Activated T-helper 1 cell treated with Interleukin-2 at 50 U/mL for 16 hours (primary cell): Measurements from ENCODE around the gene SRXN1.

ENCODE experiments used
- DNase-seq: peaks from one replicate; pipeline ENCODE4 v3.0.0-alpha.2; 2020; ENCODE audit warnings: low read depth

The SRXN1 gene

DNA sequence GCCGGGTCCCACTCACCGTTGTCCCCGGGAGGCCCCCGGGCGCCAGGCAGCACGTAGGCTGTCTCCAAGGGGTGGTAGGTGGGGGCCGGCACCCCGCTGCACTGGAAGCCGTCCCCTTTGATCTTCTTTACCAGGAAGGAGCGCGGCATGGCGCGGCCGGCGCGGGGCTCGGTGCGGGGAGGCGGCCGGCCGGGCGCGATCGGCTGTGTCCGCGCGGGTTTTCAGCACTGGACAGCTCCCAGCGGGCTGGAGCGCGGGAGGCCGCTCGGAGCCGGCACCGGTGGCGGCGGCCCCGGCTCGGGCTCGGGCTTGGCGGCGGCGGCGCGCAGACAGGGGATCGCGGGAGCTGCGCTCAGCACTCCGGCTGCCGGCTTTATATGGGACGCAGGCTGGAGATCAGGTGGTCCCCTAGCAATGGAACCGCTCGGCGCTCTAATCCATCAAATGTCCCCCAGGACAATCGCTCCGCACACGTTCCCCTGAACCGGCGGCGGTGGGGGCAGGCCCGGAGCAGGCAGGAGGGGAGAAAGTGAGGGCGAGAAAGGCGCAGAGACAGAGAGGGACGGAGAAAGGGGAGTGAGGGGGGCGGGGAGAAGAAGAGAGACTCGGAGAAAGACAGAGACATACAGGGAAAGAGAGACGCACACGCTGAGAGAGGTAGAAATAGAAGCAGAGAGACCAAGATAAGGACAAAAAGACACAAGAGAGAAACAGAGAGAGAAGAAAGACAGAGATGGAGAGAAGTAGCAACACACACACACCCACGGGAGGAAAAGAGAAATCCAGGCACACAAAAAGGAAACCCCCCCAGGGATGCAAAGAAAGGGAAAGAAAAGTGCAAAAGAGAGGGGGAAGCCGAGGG is 22.7 kb upstream of the SRXN1 start, which contains the start of gene SCRT2:
SCRT2 (minus strand) TSS at position 350 of the 862 bp plus-strand sequence; CDS start at position 149, 201 bp downstream.
- peak; percentile 52 for DNase-seq

DNA sequence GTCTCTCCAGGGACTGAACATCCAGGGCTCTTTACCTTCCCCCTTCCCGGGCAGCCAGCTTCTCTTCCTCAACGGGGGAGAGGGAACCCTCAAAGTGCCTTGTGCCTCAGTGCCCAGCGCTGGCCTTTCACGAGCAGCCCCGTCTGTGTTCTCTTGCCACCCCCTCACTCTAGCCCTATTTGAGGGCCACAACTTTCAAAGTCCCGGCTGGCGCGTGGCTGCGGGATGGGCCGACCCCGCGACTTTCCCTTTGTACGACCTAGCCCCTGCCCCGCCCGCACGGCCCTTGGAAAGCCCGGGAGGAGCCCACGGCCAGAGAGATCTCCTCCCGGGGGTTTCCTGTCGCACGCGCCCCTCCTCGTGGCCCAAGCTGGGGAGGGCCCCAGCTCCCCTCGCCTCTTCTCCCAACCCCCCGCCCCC is 22.0 kb upstream of the SRXN1 start:
- DNase-seq, result no peak

DNA sequence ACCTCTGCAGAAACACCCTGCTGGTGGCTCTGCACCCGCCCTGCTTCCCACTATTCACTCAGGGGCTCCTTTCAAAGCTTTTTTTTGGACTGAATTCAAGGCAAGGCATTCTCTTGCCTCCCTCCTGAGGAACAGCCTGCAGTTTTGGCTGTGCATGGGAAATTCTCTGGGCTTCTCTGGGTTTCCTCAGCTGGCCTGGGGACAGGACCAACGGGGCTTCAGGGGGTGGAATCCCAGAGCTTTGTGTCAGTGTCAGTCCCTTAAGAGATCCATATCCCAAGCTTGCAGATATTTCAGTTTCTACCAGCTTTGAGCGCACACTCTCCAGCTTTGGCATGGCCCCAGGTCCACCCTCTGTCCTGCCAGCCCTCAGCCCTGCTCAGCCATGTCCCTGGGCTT is 20.6 kb upstream of the SRXN1 start:
- DNase-seq, result no peak

DNA sequence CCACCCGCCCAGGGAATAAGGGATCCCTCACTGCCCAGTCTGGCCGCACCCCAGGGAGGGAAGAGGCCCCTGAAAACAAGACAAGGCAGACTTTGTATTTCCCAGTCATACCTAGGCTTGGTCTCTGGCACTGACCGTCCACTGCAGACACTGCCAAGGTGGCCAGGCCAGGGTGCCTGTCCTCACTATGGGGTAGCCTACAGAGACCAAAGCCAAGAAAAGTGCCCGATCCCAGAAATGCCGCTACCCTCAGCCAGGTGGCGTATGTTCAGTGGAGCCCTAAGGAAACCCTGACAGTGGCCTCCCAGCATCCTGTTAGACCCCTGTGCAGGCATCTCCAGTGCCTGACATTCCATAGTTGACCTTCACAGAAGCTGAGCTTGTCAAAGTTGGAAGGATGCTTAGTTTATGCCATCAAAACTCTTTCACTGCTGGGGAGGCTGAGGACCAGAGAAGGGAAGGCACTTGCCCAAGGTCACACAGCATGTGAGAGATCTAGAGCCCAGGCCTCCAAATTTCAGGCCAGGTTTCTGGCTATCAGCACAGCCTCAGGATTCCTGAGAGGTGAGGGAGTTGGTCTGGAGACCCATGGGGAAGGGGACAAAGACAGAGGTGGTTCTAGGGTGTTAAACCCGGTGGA is 20.1 kb upstream of the SRXN1 start:
- no peak for DNase-seq

DNA sequence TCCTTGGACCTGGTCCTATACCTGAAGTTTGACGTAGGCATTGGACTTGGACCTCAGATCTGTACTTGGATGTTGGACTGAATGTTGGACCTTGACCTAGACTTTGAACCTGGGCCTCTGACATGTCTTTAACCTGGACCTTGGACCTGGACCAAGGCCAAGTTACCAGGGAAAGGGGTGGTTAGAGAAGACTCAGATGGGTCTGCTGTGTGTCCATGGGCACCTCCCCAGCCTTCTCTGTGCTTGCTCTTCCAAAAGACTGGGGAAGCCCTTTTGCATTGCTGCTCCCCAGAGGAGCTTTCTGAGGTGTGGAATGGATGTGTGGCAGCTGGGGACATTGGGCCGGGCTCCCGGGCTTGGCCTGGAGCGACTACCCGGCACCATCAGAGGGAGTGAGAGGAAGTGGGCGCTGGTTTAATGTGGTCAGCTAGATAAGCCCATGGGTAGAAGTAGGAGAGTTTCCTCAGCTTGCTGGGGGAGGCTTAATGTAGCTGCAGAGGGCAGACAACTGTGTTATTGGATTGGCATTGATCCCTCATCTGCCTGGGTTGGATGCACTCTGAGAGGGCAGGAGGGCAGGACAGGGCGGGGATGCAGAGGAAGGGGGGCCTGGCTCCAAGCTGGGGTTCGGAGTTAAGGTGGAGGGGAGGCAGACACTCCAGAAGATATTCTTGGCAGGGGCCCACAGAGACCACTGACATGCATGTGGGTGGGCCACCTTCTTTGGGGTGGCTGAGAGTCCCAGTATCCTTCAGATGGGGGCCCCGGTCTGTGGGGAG is 18.4 kb upstream of the SRXN1 start:
- no peak for DNase-seq

DNA sequence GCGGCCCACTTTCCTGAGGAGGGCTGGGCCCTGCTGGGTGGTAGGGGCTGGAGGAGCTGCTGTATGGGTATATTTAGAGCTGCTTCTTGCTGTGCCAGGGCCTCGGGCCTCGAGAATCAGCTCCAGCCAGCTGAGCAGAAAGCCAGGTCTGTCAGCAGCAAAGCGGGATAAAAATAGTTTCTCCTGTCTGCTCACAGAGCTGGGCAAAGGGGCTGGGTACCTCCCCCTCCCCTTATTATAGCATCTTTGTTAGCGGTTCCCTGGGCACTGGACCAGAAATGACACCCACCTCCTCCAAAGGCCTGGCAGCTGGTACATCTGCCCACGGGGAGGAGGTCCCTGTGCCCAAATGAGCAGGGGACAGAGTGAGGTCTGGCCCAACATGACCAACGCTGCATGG is 16.6 kb upstream of the SRXN1 start:
- no peak for DNase-seq

DNA sequence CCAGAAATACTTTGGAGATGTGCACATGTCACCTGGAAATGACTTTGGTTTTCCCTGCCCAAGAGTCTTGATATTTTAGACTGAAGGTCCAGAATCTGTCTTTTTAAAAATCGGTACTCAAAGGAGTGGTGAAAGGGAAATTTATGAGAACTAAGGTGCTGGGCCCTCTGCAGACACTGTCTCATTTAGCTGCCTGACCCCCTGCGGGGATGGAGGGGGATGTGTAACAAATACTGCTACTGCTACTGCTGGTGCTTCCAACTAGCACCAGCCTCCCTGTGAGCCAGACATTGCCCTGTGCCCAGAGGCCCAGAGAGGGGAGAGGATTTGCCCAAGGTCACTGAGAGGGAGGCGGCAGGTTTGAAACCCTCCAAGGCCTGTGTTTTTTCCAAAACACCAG is 15.6 kb upstream of the SRXN1 start:
- no peak for DNase-seq

DNA sequence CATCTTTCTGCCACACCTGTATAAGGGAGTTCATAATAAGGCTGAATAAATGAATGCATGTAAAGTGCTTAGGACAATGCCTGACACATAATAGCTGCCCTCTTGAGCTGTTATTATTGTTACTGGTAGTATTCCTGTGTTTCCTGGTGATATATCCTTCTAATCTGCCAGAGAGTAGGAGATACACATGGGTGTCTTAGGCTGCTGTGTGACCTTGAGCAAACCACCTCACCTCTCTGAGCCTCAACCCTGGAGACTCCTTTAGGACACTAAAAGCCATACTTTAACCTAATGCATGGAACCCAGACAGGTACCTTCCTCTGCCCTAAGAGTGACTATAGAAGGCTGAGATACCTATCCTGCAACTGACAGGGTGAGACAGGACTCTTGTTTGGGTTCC is 15.1 kb upstream of the SRXN1 start:
- DNase-seq, result no peak

DNA sequence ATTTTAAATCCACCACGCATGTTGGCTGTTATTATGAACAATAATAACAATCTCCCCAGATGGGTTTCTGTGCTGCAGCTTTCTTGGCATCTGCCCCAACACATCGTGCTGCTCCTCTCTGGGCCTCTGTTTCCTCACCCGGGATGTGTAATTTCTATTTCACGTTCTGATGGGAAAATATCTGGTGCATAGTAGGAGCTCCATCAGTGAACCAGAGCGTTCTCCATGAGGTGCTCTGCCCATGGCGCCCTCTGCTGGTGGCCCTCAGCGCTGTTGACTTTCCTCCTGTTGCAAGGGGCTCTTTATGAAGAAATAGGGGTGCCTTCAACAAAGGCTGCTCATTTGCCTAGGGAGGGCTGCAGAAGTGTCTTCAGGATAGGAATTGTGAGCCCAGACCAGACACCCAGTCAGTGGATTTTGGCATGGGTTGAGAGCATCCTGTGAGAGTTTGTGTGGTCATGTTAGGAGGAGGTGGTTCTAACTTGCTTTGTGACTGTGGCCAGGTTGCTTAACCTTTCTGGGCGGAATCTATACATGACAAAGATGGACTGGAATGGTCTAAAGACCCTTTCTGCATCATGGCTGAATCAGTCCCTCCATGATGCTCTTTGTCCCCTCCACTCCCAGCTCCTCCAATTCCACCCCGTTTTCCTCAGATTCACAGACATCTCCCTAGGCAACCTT is 14.5 kb upstream of the SRXN1 start:
- DNase-seq, result peak; percentile 37

DNA sequence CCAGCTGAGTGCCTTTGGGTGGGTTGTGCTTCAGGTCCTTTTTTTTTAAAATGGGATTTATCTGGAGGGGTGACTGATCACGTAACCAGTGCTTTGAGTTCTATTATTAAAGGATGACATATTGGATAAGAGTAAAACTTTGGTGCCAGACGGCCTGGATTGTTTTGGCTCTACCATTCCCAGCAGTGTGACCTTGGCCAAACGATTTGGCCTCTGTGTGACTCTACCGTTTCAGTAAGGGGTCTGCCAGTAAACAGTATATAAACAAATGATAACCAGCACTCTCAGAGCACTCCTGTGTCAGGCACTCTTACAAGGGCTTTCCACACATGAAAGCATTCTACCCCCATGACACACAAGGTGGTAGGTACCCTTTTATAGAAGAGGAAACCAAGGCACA is 13.9 kb upstream of the SRXN1 start:
- DNase-seq, result no peak

DNA sequence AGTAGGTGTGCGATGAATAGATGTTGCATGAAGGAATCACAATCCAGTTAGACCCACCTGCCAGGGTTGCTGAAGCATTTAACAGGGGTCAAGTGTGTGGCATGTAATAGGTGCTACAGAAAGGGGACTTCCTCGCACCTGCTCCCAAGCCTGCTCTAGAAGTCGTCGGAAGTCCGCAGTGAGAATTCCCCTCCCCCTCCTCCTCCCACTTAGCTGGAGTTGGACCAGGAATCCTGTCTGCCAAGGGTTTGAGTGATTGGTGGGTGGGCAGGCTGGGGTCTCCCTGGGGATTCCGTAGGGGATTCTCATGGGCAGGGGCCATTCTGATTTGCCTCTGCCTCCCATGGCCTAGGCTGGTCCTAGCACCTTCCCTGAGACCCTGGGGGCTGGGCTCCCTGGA is 12.3 kb upstream of the SRXN1 start:
- no peak for DNase-seq

DNA sequence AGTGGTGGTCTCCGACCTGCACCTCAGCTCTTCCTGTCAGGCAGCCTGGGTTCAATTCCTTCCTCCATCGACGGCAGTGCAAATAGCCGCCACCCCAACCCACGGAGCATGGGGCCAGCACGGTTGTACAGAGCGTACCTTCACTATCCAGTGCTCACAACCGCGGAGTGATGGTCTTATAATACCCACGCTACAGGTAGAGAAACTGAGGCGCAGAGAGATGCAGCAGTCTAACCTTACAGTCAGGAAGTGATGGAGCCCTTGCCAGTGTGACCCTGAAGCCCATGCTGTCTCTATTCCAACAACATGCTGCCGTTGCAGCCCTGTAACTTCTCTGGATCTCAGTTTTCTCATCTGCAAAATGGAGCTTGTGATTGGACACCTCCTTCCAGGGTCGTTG is 11.6 kb upstream of the SRXN1 start:
- no peak for DNase-seq

DNA sequence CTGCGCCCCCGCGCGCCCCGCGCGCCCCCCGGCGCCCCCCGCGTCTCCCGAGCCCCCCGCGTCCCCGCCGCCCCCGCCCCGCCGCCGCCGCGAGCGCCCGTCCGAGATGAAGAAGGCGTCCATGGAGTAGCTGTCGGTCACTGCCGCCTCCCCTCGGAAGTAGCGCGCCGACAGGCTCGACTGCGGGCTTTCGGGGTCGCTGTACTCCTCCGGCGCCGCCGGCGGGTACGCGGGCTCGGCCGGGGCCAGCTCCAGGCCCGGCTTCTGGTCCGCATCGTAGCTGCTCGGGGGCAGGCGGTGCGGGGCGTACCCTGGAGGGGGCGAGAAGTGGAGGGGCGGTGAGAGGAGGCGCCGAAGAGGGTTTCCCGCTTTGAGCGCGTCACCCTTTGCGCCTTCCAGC is 11.2 kb upstream of the SRXN1 start:
- no peak for DNase-seq

DNA sequence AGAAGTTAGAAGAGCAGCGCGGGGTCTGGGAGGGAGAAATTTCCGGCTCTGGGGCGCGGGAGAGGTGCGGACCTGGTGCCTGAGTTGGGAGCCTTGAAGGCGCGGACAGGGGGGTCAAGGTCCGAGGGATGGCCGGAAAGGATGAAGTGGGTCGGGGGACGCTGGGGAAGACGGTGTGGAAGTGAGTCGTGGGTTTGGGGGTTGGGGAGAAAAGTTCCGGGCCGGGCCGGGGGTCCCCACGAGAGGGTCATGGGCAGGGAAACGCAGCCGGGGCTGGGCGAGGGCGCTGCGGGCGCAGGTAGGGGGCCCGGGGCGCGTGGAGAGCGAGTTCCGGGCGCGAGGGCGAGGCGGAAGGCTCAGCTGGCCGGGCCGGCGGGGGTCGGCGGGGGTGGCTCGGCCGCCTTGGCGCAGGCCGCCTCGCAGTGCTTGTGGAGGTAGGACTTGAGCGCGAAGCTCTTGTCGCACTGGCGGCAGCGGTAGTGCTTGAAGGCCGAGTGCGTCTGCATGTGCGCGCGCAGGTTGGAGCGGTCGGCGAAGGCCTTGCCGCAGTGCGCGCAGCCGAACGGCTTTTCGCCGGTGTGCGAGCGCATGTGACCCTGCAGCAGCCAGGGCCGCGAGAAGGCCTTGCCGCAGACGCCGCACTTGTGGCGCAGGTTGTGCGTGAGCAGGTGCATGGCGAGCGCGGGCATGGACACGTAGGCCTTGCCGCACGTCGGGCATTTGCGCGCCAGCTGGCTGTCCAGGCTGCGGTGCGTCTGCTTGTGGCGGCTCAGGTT is 10.5 kb upstream of the SRXN1 start:
- DNase-seq, result no peak

DNA sequence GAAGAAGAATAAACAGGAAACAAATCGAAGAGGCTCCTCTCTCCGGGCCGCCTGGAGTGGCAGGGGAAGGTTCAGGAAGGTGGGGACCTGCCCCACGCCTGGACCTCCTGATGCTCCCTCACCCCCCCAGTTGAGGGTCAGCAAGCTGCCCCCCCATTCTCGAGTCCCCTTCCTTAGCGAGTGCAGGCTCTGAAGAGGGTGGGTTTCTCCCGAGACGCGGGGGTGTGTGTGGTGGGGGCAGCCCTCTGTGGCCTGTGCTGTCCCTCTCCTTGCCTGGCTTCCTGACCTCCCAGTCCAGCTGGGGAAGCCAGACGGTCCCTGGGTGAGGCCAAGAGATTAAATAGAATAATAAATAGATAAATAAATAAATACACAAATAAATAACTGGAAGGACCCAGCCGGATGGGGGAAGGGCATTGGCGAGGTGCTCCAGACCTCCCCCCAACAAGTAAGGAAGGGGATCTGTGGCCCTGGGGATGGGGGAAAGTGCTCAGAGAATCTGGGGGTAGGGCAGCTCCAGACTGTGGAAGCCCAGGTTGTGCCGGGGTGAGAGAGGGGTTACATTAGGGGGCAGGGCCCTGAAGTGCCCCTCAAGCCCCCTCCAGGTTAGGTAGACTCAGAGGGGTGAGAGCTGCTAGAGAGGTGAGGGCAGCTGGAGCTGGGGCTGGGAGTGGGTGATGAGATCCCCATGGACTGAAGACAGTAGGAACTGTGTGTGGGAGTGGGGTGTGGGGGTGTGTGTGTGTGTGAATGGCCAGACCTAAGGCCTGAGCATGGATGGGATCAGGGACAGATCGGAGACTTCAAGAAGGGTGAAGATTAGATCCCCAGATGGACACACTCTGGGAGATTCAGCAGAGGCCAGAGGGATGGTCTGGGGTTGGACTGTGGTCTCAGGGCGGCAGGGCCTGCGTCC is 9.5 kb upstream of the SRXN1 start:
- DNase-seq, result no peak

DNA sequence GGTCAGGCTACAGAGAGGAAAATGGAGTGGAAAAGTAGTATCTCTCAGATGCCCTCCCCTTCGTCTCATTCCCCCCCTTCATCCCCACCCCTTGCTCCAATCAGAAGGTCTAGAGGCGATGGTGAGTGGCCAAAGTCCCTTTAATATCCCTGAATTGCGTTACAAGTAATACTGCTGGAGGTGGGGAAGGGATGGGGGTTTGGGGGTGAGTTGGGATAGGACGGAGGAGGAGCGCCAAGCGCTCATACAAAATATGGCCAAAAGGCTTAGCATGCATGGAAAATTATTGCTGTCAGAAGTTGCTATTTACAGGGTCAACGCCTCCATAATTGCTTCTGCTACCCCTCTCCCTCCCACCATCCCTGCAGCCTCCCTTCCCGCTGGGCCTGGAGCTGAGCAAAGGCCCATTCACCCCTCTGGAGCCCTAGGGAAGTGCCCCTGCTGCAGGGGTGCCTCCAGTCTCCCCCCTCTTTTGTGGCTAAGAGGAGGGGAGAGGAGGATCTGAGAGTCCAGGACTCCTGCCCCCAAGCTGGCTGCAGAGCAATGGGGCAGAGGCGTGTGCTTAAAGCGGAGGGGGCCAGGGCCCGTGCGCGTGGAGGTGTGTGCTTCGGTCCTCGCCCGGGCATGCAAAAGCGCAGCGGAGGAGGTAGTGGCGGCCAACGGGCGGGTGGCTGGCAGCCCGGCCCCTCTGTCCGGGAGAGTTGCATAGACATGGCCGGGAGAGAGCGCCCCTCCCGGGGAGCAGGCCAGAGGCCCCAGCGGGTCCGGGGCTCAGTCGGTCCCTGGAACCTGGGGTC is 8.7 kb upstream of the SRXN1 start:
- DNase-seq, result no peak

DNA sequence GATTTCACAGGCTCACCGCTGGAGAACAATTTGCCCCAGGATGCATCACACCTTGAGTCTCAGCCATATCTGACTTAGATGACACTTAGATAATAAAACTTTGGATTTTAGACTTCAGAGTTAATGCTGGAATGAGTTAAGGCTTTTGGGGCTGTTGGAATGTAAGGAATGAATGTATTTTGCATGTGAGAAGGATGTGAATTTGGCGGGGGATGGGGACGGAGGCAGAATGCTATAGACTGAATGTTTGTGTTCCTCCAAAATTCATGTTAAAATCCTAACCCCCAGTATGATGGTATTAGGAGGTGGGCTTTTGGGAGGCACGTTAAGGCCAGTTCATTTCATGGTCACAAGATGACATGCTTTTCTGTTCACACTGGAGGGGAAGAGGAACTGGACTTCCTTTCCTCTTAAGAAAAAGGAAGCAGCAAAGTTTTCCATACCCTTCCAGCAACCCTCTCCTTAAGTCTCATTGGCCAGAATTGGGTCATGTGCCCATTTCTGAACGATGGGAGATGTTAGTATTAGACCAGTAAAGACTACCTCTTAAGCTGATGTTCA is 5.8 kb upstream of the SRXN1 start:
- no peak for DNase-seq

DNA sequence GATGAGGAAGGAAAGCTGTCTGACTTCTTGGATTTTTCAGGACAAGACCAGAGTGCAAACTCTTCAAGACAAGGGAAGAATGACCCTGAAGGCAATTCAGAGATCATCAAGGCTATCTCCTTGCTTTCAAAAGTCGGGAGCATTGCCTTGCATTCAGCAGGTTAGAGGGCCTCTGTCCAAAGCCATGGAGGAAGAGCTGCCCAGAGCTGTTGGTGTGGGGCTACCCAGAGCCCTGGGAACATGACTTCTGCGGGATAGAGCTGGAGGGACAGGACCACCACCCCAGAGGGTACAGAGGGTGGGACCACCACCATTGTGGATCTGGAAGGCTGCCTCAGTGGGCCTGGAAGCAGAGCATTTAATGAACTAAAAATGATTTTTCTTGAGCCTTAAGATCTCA is 5.2 kb upstream of the SRXN1 start:
- no peak for DNase-seq
